IMR-90 (cell line): Measurements from ENCODE around the gene CTNND2. TPM values are rescaled to one million over a fixed set of nuclear protein-coding genes. Genes with fewer than 3 reads are reported as not detected.

ENCODE experiments used
- ATAC-seq: fragments of 200-7000 bp; cut with Tn5 transposase; 2 replicates; pipeline ENCODE4 v1.9.1; 2020; ENCODE audit warnings: low read depth, mild to moderate bottlenecking, moderate library complexity
- BruUV-seq: library from RNA; stranded (reverse); fragments of 400-500 nt; replicated peaks from 2 replicates; lab custom pipeline; 2021; lab: Mats Ljungman, UMichigan
- CTCF ChIA-PET: fragments of 300-600 bp; formaldehyde crosslinking; extraction: SDS; loops from one replicate; lab custom pipeline; 2021; ENCODE audit warnings: antibody characterized with exemption; lab: Yijun Ruan, JAX
- POLR2A ChIA-PET: fragments of 300-600 bp; sonication (Branson Sonifier 250); formaldehyde crosslinking; loops from one replicate; lab custom pipeline; 2022; ENCODE audit warnings: antibody characterized with exemption; ENCODE audit not compliant: unreplicated experiment; lab: Charles Lee
- DNase-seq: peaks from one replicate; pipeline ENCODE4 v3.0.0; 2013
- H2AFZ ChIP-seq: replicated peaks from 2 replicates; pipeline ENCODE3; 2013; ENCODE audit warnings: low read length, mild to moderate bottlenecking; ENCODE audit not compliant: poor library complexity
- H2AK5ac ChIP-seq: 2 replicates; pipeline ENCODE4 v1.6.1; 2013; ENCODE audit warnings: low read depth, low read length, inconsistent platforms
- H2AK9ac ChIP-seq: replicated peaks from 2 replicates; pipeline ENCODE3; 2013; ENCODE audit warnings: mild to moderate bottlenecking, low read depth, low read length, moderate library complexity; ENCODE audit not compliant: poor library complexity
- H2BK120ac ChIP-seq: 2 replicates; pipeline ENCODE4 v1.6.1; 2013; ENCODE audit warnings: low read depth, low read length, inconsistent platforms
- H2BK15ac ChIP-seq: 3 replicates; pipeline ENCODE4 v1.6.1; 2013; ENCODE audit warnings: low read depth, low read length, inconsistent platforms
- H2BK20ac ChIP-seq: 2 replicates; pipeline ENCODE4 v1.6.1; 2013; ENCODE audit warnings: low read depth, mild to moderate bottlenecking, inconsistent platforms, low read length, moderate library complexity
- H2BK5ac ChIP-seq: 2 replicates; pipeline ENCODE4 v1.6.1; 2013; ENCODE audit warnings: mild to moderate bottlenecking, low read depth, low read length, inconsistent platforms; ENCODE audit not compliant: poor library complexity, severe bottlenecking
- H3K14ac ChIP-seq: replicated peaks from 2 replicates; pipeline ENCODE4 v1.6.1; 2013; ENCODE audit warnings: low read depth, low read length, inconsistent platforms
- H3K18ac ChIP-seq: 2 replicates; pipeline ENCODE4 v1.6.1; 2013; ENCODE audit warnings: low read depth, low read length, control low read depth
- H3K23ac ChIP-seq: 2 replicates; pipeline ENCODE4 v1.6.1; 2013; ENCODE audit warnings: low read depth, low read length, inconsistent platforms
- H3K27ac ChIP-seq: 2 replicates; pipeline ENCODE4 v1.5.1; 2013; ENCODE audit warnings: mild to moderate bottlenecking, control low read depth, low read length; ENCODE audit not compliant: insufficient read depth
- H3K27me3 ChIP-seq: 2 replicates; pipeline ENCODE4 v1.6.1; 2013; ENCODE audit warnings: low read length; ENCODE audit not compliant: control insufficient read depth, insufficient read depth
- H3K36me3 ChIP-seq: 2 replicates; pipeline ENCODE4 v1.6.1; 2013; ENCODE audit warnings: low read length, mixed read lengths; ENCODE audit not compliant: control insufficient read depth, insufficient read depth
- H3K4ac ChIP-seq: 2 replicates; pipeline ENCODE4 v1.6.1; 2013; ENCODE audit warnings: low read depth, low read length, inconsistent platforms
- H3K4me1 ChIP-seq: 2 replicates; pipeline ENCODE4 v1.6.1; 2013; ENCODE audit warnings: low read length, mixed read lengths; ENCODE audit not compliant: control insufficient read depth, insufficient read depth
- H3K4me2 ChIP-seq: 2 replicates; pipeline ENCODE4 v1.6.1; 2013; ENCODE audit warnings: low read depth, mild to moderate bottlenecking, control low read depth, low read length, moderate library complexity
- H3K4me3 ChIP-seq: 2 replicates; pipeline ENCODE4 v1.5.1; 2013; ENCODE audit warnings: low read depth, mild to moderate bottlenecking, control low read depth, low read length, moderate library complexity; ENCODE audit not compliant: insufficient read depth
- H3K56ac ChIP-seq: 2 replicates; pipeline ENCODE4 v1.6.1; 2013; ENCODE audit warnings: low read length, inconsistent platforms; ENCODE audit not compliant: insufficient read depth; ENCODE audit errors: extremely low read depth
- H3K79me1 ChIP-seq, 2 experiments: 2 replicates each; pipeline ENCODE4 v1.6.1; 2013; ENCODE audit warnings: low read length in 2 of 2, inconsistent platforms in 1 of 2, low read depth in 1 of 2
- H3K9ac ChIP-seq: 2 replicates; pipeline ENCODE4 v1.6.1; 2013; ENCODE audit warnings: low read depth, low read length, control low read depth
- H3K9me1 ChIP-seq: 2 replicates; pipeline ENCODE4 v1.6.1; 2013; ENCODE audit warnings: low read length, inconsistent platforms; ENCODE audit not compliant: insufficient read depth
- H3K9me3 ChIP-seq: 2 replicates; pipeline ENCODE4 v1.6.1; 2013; ENCODE audit warnings: low read length; ENCODE audit not compliant: control insufficient read depth, insufficient read depth
- H4K20me1 ChIP-seq: 2 replicates; pipeline ENCODE4 v1.6.1; 2013; ENCODE audit warnings: low read length, inconsistent platforms; ENCODE audit not compliant: insufficient read depth
- H4K5ac ChIP-seq: 2 replicates; pipeline ENCODE4 v1.6.1; 2013; ENCODE audit warnings: mild to moderate bottlenecking, low read depth, low read length, control low read depth
- H4K8ac ChIP-seq, 2 experiments: 2 replicates each; pipeline ENCODE4 v1.6.1; 2013; ENCODE audit warnings: low read depth in 2 of 2, low read length in 2 of 2, control low read depth in 1 of 2, inconsistent platforms in 1 of 2
- H4K91ac ChIP-seq: 2 replicates; pipeline ENCODE4 v1.6.1; 2013; ENCODE audit warnings: low read depth, low read length, inconsistent platforms; ENCODE audit not compliant: insufficient read depth
- BHLHE40 ChIP-seq: fragments of 150-350 bp; IDR thresholded peaks from 2 replicates; pipeline ENCODE4 v1.6.1; 2016; ENCODE audit warnings: mild to moderate bottlenecking, low read depth, low read length
- CEBPB ChIP-seq: IDR thresholded peaks from 2 replicates; pipeline ENCODE4 v1.6.1; 2012; ENCODE audit warnings: low read depth, low read length, improper control_type of control experiment
- CHD1 ChIP-seq: IDR thresholded peaks from 2 replicates; pipeline ENCODE4 v1.6.1; 2012; ENCODE audit warnings: low read depth, low read length, improper control_type of control experiment
- FOS ChIP-seq: fragments of 150-350 bp; IDR thresholded peaks from 2 replicates; pipeline ENCODE4 v1.6.1; 2016; ENCODE audit warnings: low read depth, low read length
- MAFK ChIP-seq: IDR thresholded peaks from 2 replicates; pipeline ENCODE4 v1.6.1; 2012; ENCODE audit warnings: low read depth, low read length, improper control_type of control experiment
- MAZ ChIP-seq: IDR thresholded peaks from 2 replicates; pipeline ENCODE4 v1.6.1; 2012; ENCODE audit warnings: low read depth, mild to moderate bottlenecking, low read length, improper control_type of control experiment, moderate library complexity, borderline replicate concordance
- MXI1 ChIP-seq: IDR thresholded peaks from 2 replicates; pipeline ENCODE4 v1.6.1; 2012; ENCODE audit warnings: low read depth, mild to moderate bottlenecking, low read length, moderate library complexity, borderline replicate concordance
- NFE2L2 ChIP-seq: fragments of 150-350 bp; IDR thresholded peaks from 2 replicates; pipeline ENCODE4 v1.6.1; 2016; ENCODE audit warnings: low read depth, mild to moderate bottlenecking, low read length
- POLR2A ChIP-seq: IDR thresholded peaks from 2 replicates; pipeline ENCODE4 v1.6.1; 2012; ENCODE audit warnings: mild to moderate bottlenecking, low read depth, low read length
- RAD21 ChIP-seq: IDR thresholded peaks from 2 replicates; pipeline ENCODE4 v1.6.1; 2012; ENCODE audit warnings: low read length, improper control_type of control experiment
- RCOR1 ChIP-seq: IDR thresholded peaks from 2 replicates; pipeline ENCODE4 v1.6.1; 2012; ENCODE audit warnings: mild to moderate bottlenecking, low read length, improper control_type of control experiment; ENCODE audit not compliant: insufficient replicate concordance
- RFX5 ChIP-seq: IDR thresholded peaks from 2 replicates; pipeline ENCODE4 v1.8.0; 2012; ENCODE audit warnings: low read depth, mild to moderate bottlenecking, low read length, moderate library complexity
- SMC3 ChIP-seq: fragments of 150-350 bp; IDR thresholded peaks from 2 replicates; pipeline ENCODE4 v1.6.1; 2016; ENCODE audit warnings: low read depth, mild to moderate bottlenecking, antibody characterized with exemption, low read length, moderate library complexity
- USF2 ChIP-seq: fragments of 150-350 bp; IDR thresholded peaks from 2 replicates; pipeline ENCODE4 v1.6.1; 2017; ENCODE audit warnings: mild to moderate bottlenecking, antibody characterized with exemption, low read length, low read depth
- WGBS, 2 experiments: methylation state at CpG; one replicate each; pipeline versions ENCODE4 v1.1.5 to v1.1.7; 2013; ENCODE audit warnings: missing lambda C conversion rate in 2 of 2; ENCODE audit not compliant: insufficient read length in 1 of 2; ENCODE audit errors: extremely low coverage in 2 of 2; 5-methylcytosine and 5-hydroxymethylcytosine counted together
- dilution Hi-C: fragments of 300-500 bp; cut with HindIII; formaldehyde crosslinking; loops from one replicate; pipeline ENCODE4 v1.14.3; 2018; ENCODE audit warnings: low sequenced_read_pairs; ENCODE audit not compliant: unreplicated experiment
- in situ Hi-C: fragments of 300-500 bp; cut with MboI; formaldehyde crosslinking; loops from 3 replicates; pipeline ENCODE4 v1.14.3; 2019; ENCODE audit warnings: low sequenced_read_pairs, inconsistent platforms, mixed read lengths
- intact Hi-C: fragments of 100-400 bp; cut with micrococcal nuclease; formaldehyde crosslinking; loops from 2 replicates; pipeline ENCODE4 v1.10.0; 2022
- polyA plus RNA-seq, 3 experiments: library from polyadenylated mRNA; depleted of rRNA; stranded (reverse); fragments of >200 nt; gene quantifications; 2 replicates each; pipeline ENCODE4 v1.2.3, GENCODE V29; 2012; ENCODE audit warnings: low replicate concordance in 1 of 3
- total RNA-seq: library from RNA; depleted of rRNA; stranded (reverse); fragments of >200 nt; gene quantifications from 2 replicates; pipeline ENCODE4 v1.2.3, GENCODE V29; 2012
- TF ChIP-seq, protein P1 (sequence below): conservative IDR thresholded peaks from 2 replicates; pipeline ENCODE4 v1.5.1; 2012; ENCODE audit warnings: mild to moderate bottlenecking, low read depth, low read length, improper control_type of control experiment
- TF ChIP-seq, protein P2 (sequence below): fragments of 150-350 bp; IDR thresholded peaks from 2 replicates; pipeline ENCODE4 v1.6.1; 2016; ENCODE audit warnings: low read depth, mild to moderate bottlenecking, low read length, moderate library complexity, borderline replicate concordance

The CTNND2 gene
- total and polyA plus RNA-seq, 2 of the 4 experiments (the other 2 are of a cell fraction), result not detected

DNA sequence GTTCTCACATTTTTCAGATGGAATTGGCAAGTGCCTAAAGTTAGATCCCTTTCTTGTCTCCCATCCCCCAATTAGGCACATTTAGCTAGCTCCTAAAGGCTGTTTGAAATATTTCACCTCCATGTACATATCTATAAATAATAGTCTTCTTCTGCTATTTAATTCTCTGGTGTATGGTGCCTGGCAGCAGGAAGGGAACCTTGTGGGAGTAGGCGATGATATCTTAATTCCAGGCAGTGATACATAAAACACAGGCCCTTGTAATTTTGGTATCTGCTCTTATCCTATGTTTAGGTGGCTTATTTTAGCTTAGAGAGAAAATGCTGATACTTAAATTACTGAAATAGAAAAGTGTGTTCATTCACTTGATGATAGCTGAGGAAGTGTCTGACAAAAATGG is 880.3 kb downstream of the CTNND2 start:
- POLR2A ChIA-PET, result no interaction called here
- Histone ChIP-seq H3K4me3 (no peak overlapping the region), H3K18ac (no peak overlapping the region), H3K4me2 (no peak overlapping the region), H3K23ac (no peak overlapping the region), H2BK20ac (no peak overlapping the region), H3K56ac (no peak overlapping the region), H3K79me1 (no peaks in the 10 kb centered on the region), H3K27me3 (peaks cover 6% of the 10 kb centered on the region; the same call in 1 of the 2 replicates), H2AK5ac (no peak overlapping the region), H4K5ac (no peak overlapping the region), H3K9ac (no peak overlapping the region), H3K9me3 (no peaks in the 10 kb centered on the region), H3K36me3 (no peaks in the 10 kb centered on the region), H2AK9ac (no peak overlapping the region), H4K8ac (no peak overlapping the region), H4K20me1 (no peaks in the 10 kb centered on the region), H3K4ac (no peak overlapping the region), H2BK5ac (no peak overlapping the region), H3K9me1 (no peaks in the 10 kb centered on the region), H2BK120ac (no peak overlapping the region), H2BK15ac (no peak overlapping the region), H3K4me1 (no peaks in the 10 kb centered on the region), H4K91ac (no peak overlapping the region), H3K27ac (no peak overlapping the region), H2AFZ (no peak overlapping the region), H3K14ac (no peak overlapping the region)
- intact Hi-C loops (no loop called here), dilution Hi-C loops (no loop called here), in situ Hi-C loops (no loop called here)
- BruUV-seq, result no TSS peak
- TF ChIP-seq BHLHE40 (no peak), NFE2L2 (no peak), RFX5 (no peak), USF2 (no peak), MAFK (no peak), CHD1 (no peak), RAD21 (no peak), RCOR1 (no peak), SMC3 (no peak), POLR2A (no peak), MAZ (no peak), CEBPB (no peak), MXI1 (no peak), FOS (no peak)
- TF ChIP-seq, protein P1, sequence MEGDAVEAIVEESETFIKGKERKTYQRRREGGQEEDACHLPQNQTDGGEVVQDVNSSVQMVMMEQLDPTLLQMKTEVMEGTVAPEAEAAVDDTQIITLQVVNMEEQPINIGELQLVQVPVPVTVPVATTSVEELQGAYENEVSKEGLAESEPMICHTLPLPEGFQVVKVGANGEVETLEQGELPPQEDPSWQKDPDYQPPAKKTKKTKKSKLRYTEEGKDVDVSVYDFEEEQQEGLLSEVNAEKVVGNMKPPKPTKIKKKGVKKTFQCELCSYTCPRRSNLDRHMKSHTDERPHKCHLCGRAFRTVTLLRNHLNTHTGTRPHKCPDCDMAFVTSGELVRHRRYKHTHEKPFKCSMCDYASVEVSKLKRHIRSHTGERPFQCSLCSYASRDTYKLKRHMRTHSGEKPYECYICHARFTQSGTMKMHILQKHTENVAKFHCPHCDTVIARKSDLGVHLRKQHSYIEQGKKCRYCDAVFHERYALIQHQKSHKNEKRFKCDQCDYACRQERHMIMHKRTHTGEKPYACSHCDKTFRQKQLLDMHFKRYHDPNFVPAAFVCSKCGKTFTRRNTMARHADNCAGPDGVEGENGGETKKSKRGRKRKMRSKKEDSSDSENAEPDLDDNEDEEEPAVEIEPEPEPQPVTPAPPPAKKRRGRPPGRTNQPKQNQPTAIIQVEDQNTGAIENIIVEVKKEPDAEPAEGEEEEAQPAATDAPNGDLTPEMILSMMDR, result no peak
- TF ChIP-seq, protein P2, sequence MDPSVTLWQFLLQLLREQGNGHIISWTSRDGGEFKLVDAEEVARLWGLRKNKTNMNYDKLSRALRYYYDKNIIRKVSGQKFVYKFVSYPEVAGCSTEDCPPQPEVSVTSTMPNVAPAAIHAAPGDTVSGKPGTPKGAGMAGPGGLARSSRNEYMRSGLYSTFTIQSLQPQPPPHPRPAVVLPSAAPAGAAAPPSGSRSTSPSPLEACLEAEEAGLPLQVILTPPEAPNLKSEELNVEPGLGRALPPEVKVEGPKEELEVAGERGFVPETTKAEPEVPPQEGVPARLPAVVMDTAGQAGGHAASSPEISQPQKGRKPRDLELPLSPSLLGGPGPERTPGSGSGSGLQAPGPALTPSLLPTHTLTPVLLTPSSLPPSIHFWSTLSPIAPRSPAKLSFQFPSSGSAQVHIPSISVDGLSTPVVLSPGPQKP, result no peak
- DNase-seq (no peak), ATAC-seq (no peak)
- WGBS, 2 experiments, result no CpG with 5 or more reads among the region's 1 CpG
- CTCF ChIA-PET, result no interaction called here
